H1 (cell line): ENCODE data around the gene LIFR. TPM values are rescaled to one million over a fixed set of nuclear protein-coding genes. Genes with fewer than 3 reads are reported as not detected.

Source experiments
- CTCF ChIA-PET: fragments of 300-600 bp; sonication (Branson Sonifier 250); formaldehyde crosslinking; loops from one replicate; lab custom pipeline; 2021; ENCODE audit not compliant: partially characterized antibody; lab: Charles Lee
- POLR2A ChIA-PET: fragments of 300-600 bp; sonication (Branson Sonifier 250); formaldehyde crosslinking; loops from one replicate; lab custom pipeline; 2021; ENCODE audit warnings: inconsistent platforms; ENCODE audit not compliant: partially characterized antibody; lab: Charles Lee
- DNase-seq, 2 experiments: peaks; one replicate each; pipeline versions ENCODE4 v3.0.0 to v3.0.0-alpha.2; 2010 to 2022; ENCODE audit warnings: low spot score in 2 of 2, low read depth in 1 of 2, mixed read lengths in 1 of 2
- FAIRE-seq: peaks from 2 replicates; lab custom pipeline; 2011; peaks lifted over from hg19 to GRCh38; lab: Jason Lieb, UNC
- H2AFZ ChIP-seq: 2 replicates; pipeline ENCODE4 v1.8.1; 2012; ENCODE audit warnings: low read length, inconsistent platforms
- H2AK5ac ChIP-seq: 2 replicates; pipeline ENCODE4 v1.6.1; 2013; ENCODE audit warnings: low read depth, low read length
- H2BK120ac ChIP-seq: replicated peaks from 2 replicates; pipeline ENCODE3; 2013; ENCODE audit warnings: low read depth, low read length, inconsistent platforms
- H2BK12ac ChIP-seq: 2 replicates; pipeline ENCODE4 v1.6.1; 2013; ENCODE audit warnings: low read depth, low read length
- H2BK15ac ChIP-seq: 2 replicates; pipeline ENCODE4 v1.6.1; 2013; ENCODE audit warnings: low read length
- H2BK20ac ChIP-seq: 2 replicates; pipeline ENCODE4 v1.6.1; 2013; ENCODE audit warnings: low read length
- H2BK5ac ChIP-seq: 2 replicates; pipeline ENCODE4 v1.6.1; 2013; ENCODE audit warnings: low read depth, low read length
- H3K14ac ChIP-seq: 2 replicates; pipeline ENCODE4 v1.6.1; 2013; ENCODE audit warnings: inconsistent platforms; ENCODE audit not compliant: insufficient read length
- H3K18ac ChIP-seq: 2 replicates; pipeline ENCODE4 v1.6.1; 2013; ENCODE audit warnings: low read length; ENCODE audit errors: extremely low read depth
- H3K23ac ChIP-seq: 2 replicates; pipeline ENCODE4 v1.6.1; 2013; ENCODE audit warnings: inconsistent platforms; ENCODE audit not compliant: insufficient read length
- H3K23me2 ChIP-seq: 2 replicates; pipeline ENCODE4 v1.6.1; 2013; ENCODE audit warnings: low read depth, low read length
- H3K27ac ChIP-seq: 2 replicates; pipeline ENCODE4 v1.6.1; 2011; ENCODE audit warnings: low read depth, low read length, inconsistent platforms
- H3K27me3 ChIP-seq, 4 experiments: replicated peaks in 1 of 4; 1 replicate in 1 of 4; 2 replicates in 3 of 4; pipeline versions ENCODE4 v1.6.1 to v1.8.1; 2011 to 2013; ENCODE audit warnings: low read length in 3 of 4, mild to moderate bottlenecking in 3 of 4, inconsistent platforms in 2 of 4, mixed read lengths in 2 of 4, moderate library complexity in 1 of 4; ENCODE audit not compliant: control insufficient read depth in 3 of 4, insufficient read depth in 3 of 4; ENCODE audit errors: extremely low read depth in 1 of 4
- H3K36me3 ChIP-seq, 4 experiments: 2 replicates each; pipeline versions ENCODE4 v1.6.1 to v1.8.1; 2011 to 2013; ENCODE audit warnings: mild to moderate bottlenecking in 4 of 4, low read length in 3 of 4, moderate library complexity in 2 of 4, control low read depth in 1 of 4, inconsistent platforms in 1 of 4; ENCODE audit not compliant: insufficient read depth in 4 of 4, control insufficient read depth in 2 of 4
- H3K4ac ChIP-seq: replicated peaks from 2 replicates; pipeline ENCODE3; 2013; ENCODE audit warnings: low read length, low read depth, mixed read lengths, inconsistent platforms; ENCODE audit not compliant: insufficient read length
- H3K4me1 ChIP-seq, 4 experiments: replicated peaks in 1 of 4; 1 replicate in 1 of 4; 2 replicates in 3 of 4; pipeline versions ENCODE4 v1.6.1 to v1.8.1; 2011 to 2013; ENCODE audit warnings: low read length in 3 of 4, inconsistent platforms in 2 of 4, mixed read lengths in 1 of 4; ENCODE audit not compliant: insufficient read depth in 4 of 4, control insufficient read depth in 3 of 4
- H3K4me2 ChIP-seq, 2 experiments: 2 replicates each; pipeline versions ENCODE4 v1.6.1 to v1.8.1; 2011 to 2013; ENCODE audit warnings: low read depth in 2 of 2, low read length in 2 of 2, control low read depth in 1 of 2, inconsistent platforms in 1 of 2, mild to moderate bottlenecking in 1 of 2; ENCODE audit not compliant: insufficient read depth in 1 of 2
- H3K4me3 ChIP-seq, 4 experiments: fragments of 200-600, 300-600 bp in 1 of 4; sonication (generic), shearing (Covaris generic), sonication (Bioruptor Twin) in 1 of 4; 2 replicates each; pipeline versions ENCODE4 v1.5.1 to v1.8.1; 2011 to 2016; ENCODE audit warnings: low read length in 4 of 4, low read depth in 3 of 4, control low read depth in 2 of 4, inconsistent platforms in 2 of 4, mild to moderate bottlenecking in 2 of 4, mixed read lengths in 1 of 4, moderate library complexity in 1 of 4; ENCODE audit not compliant: insufficient read depth in 2 of 4; ENCODE audit errors: extremely low read depth in 1 of 4
- H3K56ac ChIP-seq: replicated peaks from 2 replicates; pipeline ENCODE3; 2013; ENCODE audit warnings: low read depth, mild to moderate bottlenecking, mixed read lengths, low read length, inconsistent platforms; ENCODE audit not compliant: insufficient read length
- H3K79me1 ChIP-seq: 2 replicates; pipeline ENCODE4 v1.6.1; 2013; ENCODE audit warnings: low read depth, low read length, control low read depth
- H3K79me2 ChIP-seq, 2 experiments: 2 replicates each; pipeline versions ENCODE4 v1.6.1 to v1.8.1; 2012 to 2013; ENCODE audit warnings: low read length in 2 of 2, mild to moderate bottlenecking in 2 of 2, inconsistent platforms in 1 of 2; ENCODE audit not compliant: insufficient read depth in 2 of 2, control insufficient read depth in 1 of 2
- H3K9ac ChIP-seq, 4 experiments: replicated peaks in 1 of 4; 1 replicate in 1 of 4; 2 replicates in 3 of 4; pipeline versions ENCODE4 v1.6.1 to v1.8.1; 2011 to 2013; ENCODE audit warnings: low read depth in 3 of 4, low read length in 3 of 4, control low read depth in 2 of 4, mild to moderate bottlenecking in 2 of 4, moderate library complexity in 2 of 4, inconsistent platforms in 1 of 4; ENCODE audit errors: extremely low read depth in 1 of 4
- H3K9me3 ChIP-seq, 2 experiments: 2 replicates each; pipeline versions ENCODE4 v1.6.1 to v1.8.1; 2012 to 2013; ENCODE audit warnings: mild to moderate bottlenecking in 2 of 2, moderate library complexity in 2 of 2, control low read depth in 1 of 2, inconsistent platforms in 1 of 2, low read depth in 1 of 2, low read length in 1 of 2, mixed read lengths in 1 of 2; ENCODE audit not compliant: insufficient read depth in 2 of 2
- H4K20me1 ChIP-seq, 2 experiments: replicated peaks in 1 of 2; 2 replicates each; pipeline versions ENCODE3 to v1.8.1; 2011 to 2013; ENCODE audit warnings: inconsistent platforms in 2 of 2, low read length in 2 of 2, mild to moderate bottlenecking in 1 of 2; ENCODE audit not compliant: insufficient read depth in 2 of 2, control insufficient read depth in 1 of 2
- H4K5ac ChIP-seq: 2 replicates; pipeline ENCODE4 v1.6.1; 2013; ENCODE audit warnings: low read length, low read depth, mixed read lengths, inconsistent platforms; ENCODE audit not compliant: insufficient read length
- H4K8ac ChIP-seq: 2 replicates; pipeline ENCODE4 v1.8.0; 2013; ENCODE audit warnings: mild to moderate bottlenecking, moderate library complexity, low read length, inconsistent platforms; ENCODE audit not compliant: insufficient read depth; ENCODE audit errors: extremely low read depth
- H4K91ac ChIP-seq: replicated peaks from 2 replicates; pipeline ENCODE3; 2013; ENCODE audit warnings: low read length, mixed read lengths, inconsistent platforms; ENCODE audit not compliant: insufficient read length
- BACH1 ChIP-seq: IDR thresholded peaks from 2 replicates; pipeline ENCODE4 v1.6.1; 2012; ENCODE audit warnings: low read length, improper control_type of control experiment
- FOSL1 ChIP-seq: IDR thresholded peaks from 2 replicates; pipeline ENCODE4 v1.6.1; 2011; ENCODE audit warnings: mild to moderate bottlenecking, low read depth, low read length, moderate library complexity; ENCODE audit not compliant: insufficient read depth
- WGBS, 2 experiments: shearing (Covaris generic) in 1 of 2; methylation state at CpG; one replicate each; pipeline versions ENCODE4 v1.1.6 to v1.1.7; 2013 to 2015; ENCODE audit warnings: low lambda C conversion rate in 2 of 2, mixed read lengths in 2 of 2, inconsistent platforms in 1 of 2, low coverage in 1 of 2, missing lambda C conversion rate in 1 of 2; ENCODE audit not compliant: insufficient replicate concordance in 2 of 2, insufficient coverage in 1 of 2, insufficient read length in 1 of 2; ENCODE audit errors: extremely low coverage in 1 of 2, missing lambda C conversion rate in 1 of 2; 5-methylcytosine and 5-hydroxymethylcytosine counted together
- polyA plus RNA-seq, 7 experiments: library from polyadenylated mRNA; depleted of rRNA in 3 of 7; stranded (reverse) in 5 of 7; unstranded in 2 of 7; fragments of >200 nt in 5 of 7; fragments of 200-250 nt in 2 of 7; gene quantifications; 1 replicate in 5 of 7; 2 replicates in 1 of 7; 4 replicates in 1 of 7; pipeline versions ENCODE4 v1.2.1 to v1.2.3, GENCODE V29; 2011 to 2013; ENCODE audit warnings: missing spikeins in 2 of 7, mixed read lengths in 2 of 7
- total RNA-seq: library from RNA; stranded (reverse); fragmentation: NEBNext Ultra II Directional; extraction: Animal tissue kit (Norgen Biotek cat#: 25700); gene quantifications from 2 replicates; pipeline ENCODE4 v1.2.1, GENCODE V29; 2021

Gene LIFR
- total and polyA plus RNA-seq, 2 of the 8 experiments (the other 6 are each of a cell fraction or from before 2014, with no cell fraction given) = 2.0 to 18.9 TPM

DNA sequence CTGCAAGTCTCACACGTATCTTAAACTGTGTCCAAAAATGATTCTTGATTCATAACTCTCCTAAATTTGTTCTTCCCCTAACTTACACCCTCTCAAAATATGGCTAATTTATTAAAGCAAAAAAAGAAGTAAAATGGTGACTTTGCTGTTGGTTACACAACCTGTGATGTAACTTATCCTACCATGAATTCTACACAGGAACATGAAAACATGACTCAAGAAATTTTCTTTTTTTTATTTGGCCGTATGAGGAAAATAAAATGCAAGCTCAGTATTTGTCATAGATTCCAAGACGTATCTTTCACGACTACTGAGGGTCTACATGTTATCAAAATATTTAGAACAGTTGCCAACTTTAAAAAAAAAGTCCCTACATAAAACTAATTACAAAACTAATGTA, 9.2 kb downstream of the LIFR start:
- ChIA-PET CTCF (interaction anchor here (0.8 to 1.5 kb wide), 4 partner anchors 9 to 106 kb away, joined by 3 to 5 read pairs (median 4); partner anchors contain the start of gene LIFR), POLR2A (no interaction called here)
- Histone ChIP-seq H3K14ac (no peak overlapping the region), H3K18ac (no peak overlapping the region), H3K9me3 (no peaks in the 10 kb centered on the region), H3K79me1 (peaks cover 11% of the 10 kb centered on the region), H3K27ac (no peak overlapping the region), H2BK15ac (no peak overlapping the region), H3K23ac (no peak overlapping the region), H4K8ac (no peak overlapping the region), H2BK20ac (no peak overlapping the region), H3K79me2 (peaks cover 0 to 71% of the 10 kb centered on the region in 2 experiments), H3K23me2 (no peaks in the 10 kb centered on the region; the same call in 1 of the 2 replicates), H2BK12ac (no peak overlapping the region), H3K36me3 (no peaks in the 10 kb centered on the region), H4K20me1 (no peaks in the 10 kb centered on the region), H3K4me2 (no peak overlapping the region), H3K9ac (no peak overlapping the region), H2AK5ac (no peak overlapping the region), H3K4me3 (no peak overlapping the region), H2AFZ (no peak overlapping the region), H2BK120ac (no peak overlapping the region), H4K5ac (no peak overlapping the region), H3K4ac (no peak overlapping the region), H3K56ac (no peak overlapping the region), H3K27me3 (no peaks in the 10 kb centered on the region), H2BK5ac (no peak overlapping the region), H3K4me1 (peaks cover 0 to 3% (median 0%) of the 10 kb centered on the region in 4 experiments; a peak in 1 of 7 replicates), H4K91ac (no peak overlapping the region)
- FAIRE-seq (no peak), DNase-seq (no peak)
- 91% methylated on average over 4 of the region's 4 CpGs; no CpG with 5 or more reads in 1 of the 2 experiments for WGBS, 2 experiments
- no peak for TF ChIP-seq FOSL1
- TF ChIP-seq BACH1 = no peak
